ENCODE data around the gene ESX1. TPM values are rescaled to one million over a fixed set of nuclear protein-coding genes. Genes with fewer than 3 reads are reported as not detected.
"Not testable (repeated sequence)": the region's sequence is repeated elsewhere in the genome, so short reads cannot be mapped to it uniquely, and the experiment has no call there.

Gene ESX1
- total RNA-seq, 1 donor from 2014 or later, result not detected

GRCh38 chrX:104270212-104270611, 15.5 kb upstream of the ESX1 start:
- H3K27ac Mint-ChIP-seq (ENCODE audit: unreplicated experiment), result no peak overlapping the region
- no peak for DNase-seq (ENCODE audit: extremely low spot score, unreplicated experiment)
- no peaks in the 10 kb centered on the region for H3K4me1 Mint-ChIP-seq (ENCODE audit: unreplicated experiment)
- TF ChIP-seq, protein P1, sequence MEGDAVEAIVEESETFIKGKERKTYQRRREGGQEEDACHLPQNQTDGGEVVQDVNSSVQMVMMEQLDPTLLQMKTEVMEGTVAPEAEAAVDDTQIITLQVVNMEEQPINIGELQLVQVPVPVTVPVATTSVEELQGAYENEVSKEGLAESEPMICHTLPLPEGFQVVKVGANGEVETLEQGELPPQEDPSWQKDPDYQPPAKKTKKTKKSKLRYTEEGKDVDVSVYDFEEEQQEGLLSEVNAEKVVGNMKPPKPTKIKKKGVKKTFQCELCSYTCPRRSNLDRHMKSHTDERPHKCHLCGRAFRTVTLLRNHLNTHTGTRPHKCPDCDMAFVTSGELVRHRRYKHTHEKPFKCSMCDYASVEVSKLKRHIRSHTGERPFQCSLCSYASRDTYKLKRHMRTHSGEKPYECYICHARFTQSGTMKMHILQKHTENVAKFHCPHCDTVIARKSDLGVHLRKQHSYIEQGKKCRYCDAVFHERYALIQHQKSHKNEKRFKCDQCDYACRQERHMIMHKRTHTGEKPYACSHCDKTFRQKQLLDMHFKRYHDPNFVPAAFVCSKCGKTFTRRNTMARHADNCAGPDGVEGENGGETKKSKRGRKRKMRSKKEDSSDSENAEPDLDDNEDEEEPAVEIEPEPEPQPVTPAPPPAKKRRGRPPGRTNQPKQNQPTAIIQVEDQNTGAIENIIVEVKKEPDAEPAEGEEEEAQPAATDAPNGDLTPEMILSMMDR (IDR thresholded peaks at IDR 0.05), result no peak
- no peaks in the 10 kb centered on the region for H3K9me3 Mint-ChIP-seq (ENCODE audit: unreplicated experiment)
- H3K27me3 Mint-ChIP-seq (ENCODE audit: unreplicated experiment), result peaks cover 24% of the 10 kb centered on the region
- H3K4me3 Mint-ChIP-seq (ENCODE audit: unreplicated experiment), result no peak overlapping the region
- no peaks in the 10 kb centered on the region for H3K36me3 Mint-ChIP-seq (ENCODE audit: unreplicated experiment)

DNA sequence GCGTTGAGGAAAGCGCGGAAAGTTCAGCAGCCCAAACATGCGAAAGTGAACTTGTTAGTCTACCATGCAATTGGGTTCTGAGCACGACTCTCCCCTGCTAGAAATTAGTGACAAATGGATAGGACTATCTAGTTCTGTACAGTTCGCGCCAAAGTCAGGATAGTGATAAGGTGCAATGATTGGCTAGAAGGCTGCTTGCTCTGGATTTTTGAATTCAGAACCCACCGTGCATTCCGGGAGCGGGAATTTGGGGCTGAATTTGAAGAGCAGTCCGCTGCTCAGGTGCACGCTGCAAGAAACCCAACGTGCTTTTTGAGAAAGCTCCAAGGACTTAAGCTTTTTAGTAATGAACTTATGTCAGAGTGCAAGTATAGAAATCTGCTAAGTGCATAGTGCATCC, 732 bp upstream of the ESX1 start:
- DNase-seq (ENCODE audit: extremely low spot score, unreplicated experiment), result no peak

DNA sequence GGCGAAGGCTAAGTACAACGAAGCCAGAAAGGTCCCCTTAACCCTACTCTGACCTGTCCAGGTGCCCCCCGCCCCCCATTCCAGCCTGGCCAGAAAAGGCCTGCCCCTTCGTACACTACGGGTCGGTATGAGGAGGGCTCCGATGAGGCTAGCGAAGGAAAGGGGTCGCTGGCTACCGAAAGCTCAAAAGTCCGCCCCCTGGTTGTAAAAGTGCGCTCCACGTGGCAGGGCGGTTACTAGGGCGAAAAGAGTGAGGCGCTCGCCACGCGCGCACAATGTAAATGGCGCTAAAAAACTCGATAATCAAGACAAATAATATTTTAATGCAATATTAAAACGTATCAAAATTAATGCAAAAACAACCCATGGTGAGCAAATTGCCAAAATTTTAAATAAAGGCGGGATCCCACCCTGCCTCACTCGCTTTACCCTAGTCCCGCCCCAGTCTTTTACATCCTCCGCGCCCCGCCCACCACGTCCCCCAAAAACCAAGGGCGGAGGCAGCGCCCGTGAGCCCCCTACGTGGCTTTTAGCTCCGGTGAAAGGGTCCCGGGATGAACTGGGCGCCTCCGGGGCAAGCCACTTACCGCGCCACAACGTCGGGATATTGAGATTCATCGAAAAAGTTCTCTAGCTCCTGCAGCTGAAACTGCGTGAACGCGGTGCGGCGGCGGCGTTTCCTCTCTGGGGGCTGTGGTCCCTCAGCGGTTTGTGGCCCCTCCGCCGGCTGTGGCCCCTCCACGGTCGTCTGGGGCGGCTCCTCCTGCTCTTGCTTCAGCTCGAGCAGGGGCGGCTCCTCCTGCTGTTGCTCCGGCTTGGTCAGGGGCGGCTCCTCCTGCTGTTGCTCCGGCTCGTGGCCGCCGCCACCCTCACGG, 929 bp downstream of the ESX1 start:
- DNase-seq (ENCODE audit: extremely low spot score, unreplicated experiment), result no peak
- Mint-ChIP-seq H3K27me3 (ENCODE audit: unreplicated experiment) (peaks cover 54% of the 10 kb centered on the region), H3K4me3 (ENCODE audit: unreplicated experiment) (peak overlapping the region; percentile 66), H3K4me1 (ENCODE audit: unreplicated experiment) (peaks cover 9% of the 10 kb centered on the region), H3K9me3 (ENCODE audit: unreplicated experiment) (peaks cover under 1% of the 10 kb centered on the region), H3K36me3 (ENCODE audit: unreplicated experiment) (peaks cover 2% of the 10 kb centered on the region), H3K27ac (ENCODE audit: unreplicated experiment) (no peak overlapping the region)
- TF ChIP-seq, protein P1 (IDR thresholded peaks at IDR 0.05), result peak; percentile 12

More for the DNA sequence above, 732 bp upstream of the ESX1 start:
- peaks cover 9% of the 10 kb centered on the region for H3K4me1 Mint-ChIP-seq (ENCODE audit: unreplicated experiment)
- H3K27me3 Mint-ChIP-seq (ENCODE audit: unreplicated experiment), result peaks cover 61% of the 10 kb centered on the region
- no peak overlapping the region for H3K4me3 Mint-ChIP-seq (ENCODE audit: unreplicated experiment)
- peaks cover 5% of the 10 kb centered on the region for H3K9me3 Mint-ChIP-seq (ENCODE audit: unreplicated experiment)
- TF ChIP-seq, protein P1 (IDR thresholded peaks at IDR 0.05), result no peak
- H3K27ac Mint-ChIP-seq (ENCODE audit: unreplicated experiment), result no peak overlapping the region
- peaks cover 2% of the 10 kb centered on the region for H3K36me3 Mint-ChIP-seq (ENCODE audit: unreplicated experiment)

DNA sequence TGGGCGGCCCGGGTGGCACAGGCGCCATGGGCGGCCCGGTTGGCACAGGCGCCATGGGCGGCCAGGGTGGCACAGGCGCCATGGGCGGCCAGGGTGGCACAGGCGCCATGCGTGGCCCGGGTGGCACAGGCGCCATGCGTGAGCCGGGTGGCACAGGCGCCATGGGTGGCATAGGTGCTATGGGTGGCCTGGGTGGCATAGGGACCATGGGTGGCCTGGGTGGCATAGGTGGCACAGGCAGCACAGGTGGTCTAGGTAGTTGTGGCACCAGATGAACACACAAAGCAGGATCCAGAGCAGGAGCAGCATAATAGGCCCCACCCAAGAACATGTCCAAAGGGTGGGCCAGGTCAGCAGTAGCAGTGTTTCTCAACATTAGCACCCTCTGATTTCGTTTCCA, 4.3 kb downstream of the ESX1 start:
- peaks cover 9% of the 10 kb centered on the region for H3K4me1 Mint-ChIP-seq (ENCODE audit: unreplicated experiment)
- H3K27me3 Mint-ChIP-seq (ENCODE audit: unreplicated experiment), result peaks cover 50% of the 10 kb centered on the region
- H3K36me3 Mint-ChIP-seq (ENCODE audit: unreplicated experiment), result peaks cover 2% of the 10 kb centered on the region

DNA sequence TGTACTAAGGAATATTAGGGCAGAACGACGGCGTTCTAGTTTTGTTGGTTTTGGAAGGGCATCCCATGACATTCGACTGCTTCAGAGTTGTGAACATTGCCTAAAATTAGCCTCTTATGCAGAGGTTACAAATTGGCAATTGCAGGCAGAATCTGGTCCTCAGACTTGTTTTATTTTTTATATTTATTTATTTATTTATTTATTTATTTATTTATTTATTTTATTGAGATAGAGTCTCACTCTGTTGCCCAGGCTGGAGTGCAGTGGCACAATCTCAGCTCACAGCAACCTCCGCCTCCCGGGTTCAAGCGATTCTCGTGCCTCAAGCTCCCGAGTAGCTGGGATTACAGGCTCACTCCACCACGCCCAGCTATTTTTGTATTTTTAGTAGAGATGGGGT, 24.7 kb downstream of the ESX1 start:
- not testable (repeated sequence) for H3K4me3 Mint-ChIP-seq (ENCODE audit: unreplicated experiment); H3K9me3 Mint-ChIP-seq (ENCODE audit: unreplicated experiment); H3K27ac Mint-ChIP-seq (ENCODE audit: unreplicated experiment); H3K27me3 Mint-ChIP-seq (ENCODE audit: unreplicated experiment); H3K4me1 Mint-ChIP-seq (ENCODE audit: unreplicated experiment); DNase-seq (ENCODE audit: extremely low spot score, unreplicated experiment); H3K36me3 Mint-ChIP-seq (ENCODE audit: unreplicated experiment)

More for the DNA sequence above, 4.3 kb downstream of the ESX1 start:
- Mint-ChIP-seq H3K27ac (ENCODE audit: unreplicated experiment) (no peak overlapping the region), H3K9me3 (ENCODE audit: unreplicated experiment) (no peaks in the 10 kb centered on the region), H3K4me3 (ENCODE audit: unreplicated experiment) (no peak overlapping the region)
- TF ChIP-seq, protein P1 (IDR thresholded peaks at IDR 0.05), result no peak
- no peak for DNase-seq (ENCODE audit: extremely low spot score, unreplicated experiment)

Data from osteocyte (in vitro differentiated cells).